GM21423 (cell line): Measurements from ENCODE around the gene LHFPL3.
"Not testable (repeated sequence)": the region's sequence is repeated elsewhere in the genome, so short reads cannot be mapped to it uniquely, and the experiment has no call there.

ENCODE experiments used
- ATAC-seq: cut with Tn5 transposase; IDR thresholded peaks from one replicate; pipeline ENCODE4 v1.9.1; 2021; ENCODE audit warnings: mild to moderate bottlenecking, moderate library complexity; ENCODE audit not compliant: unreplicated experiment

Gene LHFPL3

GRCh38 chr7:104926601-104927041 lies 598.2 kb downstream of the LHFPL3 start:
- ATAC-seq = no peak

GRCh38 chr7:104927055-104927454 lies 598.7 kb downstream of the LHFPL3 start:
- no peak for ATAC-seq

GRCh38 chr7:104928721-104929400 lies 600.5 kb downstream of the LHFPL3 start:
- ATAC-seq = no peak

GRCh38 chr7:104929921-104930320 lies 601.5 kb downstream of the LHFPL3 start:
- no peak for ATAC-seq

- ATAC-seq = no peak
Observed at GRCh38 chr7:104931181-104931781, 602.9 kb downstream of the LHFPL3 start.

GRCh38 chr7:104933022-104933421 lies 604.6 kb downstream of the LHFPL3 start:
- ATAC-seq = no peak

GRCh38 chr7:104933521-104933988 lies 605.2 kb downstream of the LHFPL3 start:
- no peak for ATAC-seq

GRCh38 chr7:104934665-104935064 lies 606.3 kb downstream of the LHFPL3 start:
- ATAC-seq = no peak

- ATAC-seq = no peak
Observed at GRCh38 chr7:104935276-104935675, 606.9 kb downstream of the LHFPL3 start.

GRCh38 chr7:104936546-104936945 lies 608.1 kb downstream of the LHFPL3 start:
- no peak for ATAC-seq

- not testable (repeated sequence) for ATAC-seq
Observed at GRCh38 chr7:104937489-104937888, 609.1 kb downstream of the LHFPL3 start.

GRCh38 chr7:104938741-104939390 lies 610.5 kb downstream of the LHFPL3 start:
- ATAC-seq = no peak

GRCh38 chr7:104940023-104940710 lies 611.8 kb downstream of the LHFPL3 start:
- no peak for ATAC-seq

GRCh38 chr7:104943502-104944343 lies 615.3 kb downstream of the LHFPL3 start:
- peak; percentile 41 for ATAC-seq

- ATAC-seq = no peak
Observed at GRCh38 chr7:104945599-104945956, 617.2 kb downstream of the LHFPL3 start.

GRCh38 chr7:104946338-104946737 lies 617.9 kb downstream of the LHFPL3 start:
- no peak for ATAC-seq

GRCh38 chr7:104950006-104950405 lies 621.6 kb downstream of the LHFPL3 start:
- ATAC-seq = no peak

- ATAC-seq = no peak
Observed at GRCh38 chr7:104950754-104951153, 622.4 kb downstream of the LHFPL3 start.

GRCh38 chr7:104951546-104951945 lies 623.1 kb downstream of the LHFPL3 start:
- no peak for ATAC-seq

- ATAC-seq = no peak
Observed at GRCh38 chr7:104955276-104955675, 626.9 kb downstream of the LHFPL3 start.
